HG02588 (cell line): ENCODE results near the gene GBF1.

Experiments
- ATAC-seq: cut with Tn5 transposase; IDR thresholded peaks from one replicate; pipeline ENCODE4 v1.9.1; 2021; ENCODE audit warnings: mild to moderate bottlenecking, moderate library complexity; ENCODE audit not compliant: unreplicated experiment

Gene GBF1

GRCh38 chr10:102420714-102421506 lies 175.6 kb downstream of the GBF1 start, which contains the start of gene FBXL15:
FBXL15 (plus strand) TSS chr10:102420836; CDS start chr10:102421130, 294 bp downstream.
- peak; percentile 64 for ATAC-seq

GRCh38 chr10:102421507-102421756 lies 176.1 kb downstream of the GBF1 start:
- ATAC-seq, result peak; percentile 1

GRCh38 chr10:102421757-102422512 lies 176.6 kb downstream of the GBF1 start:
- no peak for ATAC-seq

GRCh38 chr10:102422545-102423129 lies 177.3 kb downstream of the GBF1 start:
- ATAC-seq, result no peak

- ATAC-seq, result no peak
These were observed 178.1 kb downstream of the GBF1 start for GRCh38 chr10:102423372-102423968.

GRCh38 chr10:102424145-102424544 lies 178.8 kb downstream of the GBF1 start:
- no peak for ATAC-seq

DNA sequence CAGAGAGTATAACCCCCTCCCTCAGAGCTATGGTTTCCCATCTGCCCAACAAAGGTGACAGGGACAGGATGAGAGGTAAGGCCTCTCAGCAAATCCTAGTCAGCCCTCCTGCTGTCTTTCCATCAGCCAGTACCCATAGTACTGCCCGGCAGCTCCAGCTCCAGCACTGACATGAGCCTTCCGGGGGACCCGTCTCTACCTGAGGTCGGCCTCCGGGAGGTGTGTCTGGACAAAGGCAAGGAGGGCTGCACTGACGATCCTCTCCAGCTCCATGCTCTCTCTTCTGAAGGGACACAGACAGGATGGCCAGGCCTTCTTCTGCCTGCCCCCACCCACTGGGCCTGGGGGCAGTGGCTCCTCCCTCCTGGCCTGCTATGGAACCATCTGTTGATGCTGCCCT lies 179.6 kb downstream of the GBF1 start:
- no peak for ATAC-seq

- ATAC-seq, result no peak
These were observed 180.1 kb downstream of the GBF1 start for GRCh38 chr10:102425444-102425843.

GRCh38 chr10:102426803-102427287 lies 181.5 kb downstream of the GBF1 start:
- no peak for ATAC-seq

- ATAC-seq, result no peak
These were observed 184.1 kb downstream of the GBF1 start for GRCh38 chr10:102429468-102429867.

GRCh38 chr10:102431452-102432124 lies 186.3 kb downstream of the GBF1 start:
- no peak for ATAC-seq
